HG02973 (cell line): Measurements from ENCODE around the gene ARHGAP11A.

ENCODE experiments used
- ATAC-seq: cut with Tn5 transposase; IDR thresholded peaks from one replicate; pipeline ENCODE4 v1.9.1; 2021; ENCODE audit warnings: moderate library complexity; ENCODE audit not compliant: unreplicated experiment

The ARHGAP11A gene

GRCh38 chr15:32683906-32684584 lies 68.7 kb downstream of the ARHGAP11A start:
- ATAC-seq: no peak

DNA sequence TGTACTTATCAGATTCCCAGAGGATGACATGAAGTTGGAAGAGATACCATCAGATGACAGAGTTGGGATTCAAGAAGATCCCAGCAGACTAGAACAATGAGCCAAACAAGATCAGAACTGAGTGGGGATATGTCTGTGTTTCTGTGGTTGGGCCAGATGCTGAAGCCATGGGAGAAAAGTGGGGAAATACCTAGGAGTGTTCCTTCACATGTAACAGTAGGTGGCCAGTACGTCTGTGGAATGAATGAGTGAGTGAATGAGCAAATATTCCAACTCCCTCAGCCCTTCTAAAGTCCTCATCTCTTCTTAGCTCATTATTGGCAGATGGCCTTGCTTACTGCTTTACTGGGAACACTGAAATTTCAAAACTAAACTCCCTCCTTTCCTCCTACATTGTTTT lies 70.3 kb downstream of the ARHGAP11A start:
- no peak for ATAC-seq

- ATAC-seq: no peak
These were observed 72.3 kb downstream of the ARHGAP11A start for GRCh38 chr15:32687556-32687955.

DNA sequence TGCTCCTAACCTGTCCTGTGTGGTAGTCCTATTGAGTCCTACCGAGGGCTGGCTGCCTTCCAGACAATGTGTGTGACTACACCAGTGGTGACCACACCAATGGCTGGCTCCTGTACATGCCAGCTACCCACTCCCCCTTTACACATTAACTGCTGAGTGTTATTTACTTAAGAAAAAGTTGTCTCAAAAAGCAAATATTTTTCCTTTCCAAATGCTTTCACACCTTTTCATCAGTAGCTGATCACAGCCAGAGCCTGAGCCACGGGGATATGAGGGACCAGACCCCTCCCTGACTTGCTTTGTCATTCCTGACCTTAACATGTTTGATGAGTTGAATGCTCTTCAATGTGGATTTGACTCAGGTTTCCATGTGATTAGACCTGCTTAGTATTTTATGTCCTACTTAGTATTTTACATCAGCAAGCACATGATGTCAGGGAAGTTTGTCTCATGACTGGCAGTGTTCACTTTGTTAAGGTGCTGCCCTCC lies 72.9 kb downstream of the ARHGAP11A start:
- ATAC-seq: no peak
